CD4-positive, alpha-beta T cell treated with Interferon gamma for 1 hour (primary cell): ENCODE results near the gene DUSP8.

Experiments used
- DNase-seq: peaks from one replicate; pipeline ENCODE4 v3.0.0-alpha.2; 2020

The DUSP8 gene

GRCh38 chr11:1564535-1565172, 7.4 kb downstream of the DUSP8 start:
- no peak for DNase-seq

- DNase-seq = no peak
These were observed 8.2 kb downstream of the DUSP8 start for GRCh38 chr11:1563697-1564534.

- no peak for DNase-seq
These were observed 8.9 kb downstream of the DUSP8 start for GRCh38 chr11:1563149-1563638.

GRCh38 chr11:1562469-1563148, 9.5 kb downstream of the DUSP8 start:
- DNase-seq = no peak

- no peak for DNase-seq
These were observed 10.1 kb downstream of the DUSP8 start for GRCh38 chr11:1561955-1562354.

GRCh38 chr11:1561266-1561665, 10.8 kb downstream of the DUSP8 start:
- no peak for DNase-seq

- no peak for DNase-seq
These were observed 11.3 kb downstream of the DUSP8 start for GRCh38 chr11:1560649-1561251.

GRCh38 chr11:1560002-1560648, 11.9 kb downstream of the DUSP8 start:
- no peak for DNase-seq

GRCh38 chr11:1559111-1559951, 12.7 kb downstream of the DUSP8 start:
- DNase-seq = no peak

GRCh38 chr11:1558775-1559110, 13.3 kb downstream of the DUSP8 start:
- no peak for DNase-seq

GRCh38 chr11:1557904-1558774, 13.9 kb downstream of the DUSP8 start:
- no peak for DNase-seq

GRCh38 chr11:1557051-1557884, 14.8 kb downstream of the DUSP8 start:
- no peak for DNase-seq

- DNase-seq = no peak
These were observed 15.7 kb downstream of the DUSP8 start for GRCh38 chr11:1556278-1556902.

- no peak for DNase-seq
These were observed 16.3 kb downstream of the DUSP8 start for GRCh38 chr11:1555713-1556153.

- no peak for DNase-seq
These were observed 16.9 kb downstream of the DUSP8 start for GRCh38 chr11:1554981-1555712.

- DNase-seq = no peak
These were observed 18.1 kb downstream of the DUSP8 start for GRCh38 chr11:1553808-1554594.
